Measurements from ENCODE around the gene ZAR1L. TPM values are rescaled to one million over a fixed set of nuclear protein-coding genes. Genes with fewer than 3 reads are reported as not detected.

ZAR1L gene
- total RNA-seq (2014; rRNA removed; shearing (Covaris generic)), result 0.23 and 0.56 TPM in 2 replicates
- polyA plus RNA-seq (2016; fragmentation: Nextera tagmentation; extraction: Ambion mirVana), result 0.31 and 0.37 TPM in 2 replicates
- long read RNA-seq, result 0 reads

- no peaks in the 10 kb centered on the region for H3K9me2 ChIP-seq (ENCODE audit: insufficient read depth)
- Mint-ChIP-seq H3K4me3 (peak within 1 kb of the TSS; percentile 88), H3K27me3 (ENCODE audit: insufficient read depth, low read depth, poor library complexity) (peaks cover 8% of the 10 kb centered on the region), H3K4me1 (peaks cover 10% of the 10 kb centered on the region), H3K9me3 (no peaks in the 10 kb centered on the region), H3K27ac (peak within 1 kb of the TSS; percentile 99), H3K36me3 (ENCODE audit: low read depth) (peaks cover 16% of the 10 kb centered on the region)
- ATAC-seq, result peak; percentile 86
- H3F3A ChIP-seq (replicated peaks; ENCODE audit: low read depth), result no peaks in the 10 kb centered on the region
- TF ChIP-seq POLR2AphosphoS5 (IDR thresholded peaks at IDR 0.05; ENCODE audit: low read depth), result peak; percentile 87
- no peak for TF ChIP-seq JUNB (IDR thresholded peaks at IDR 0.05; ENCODE audit: unreplicated experiment)
- TF ChIP-seq ETS1 (IDR thresholded peaks at IDR 0.05), result 0 out of 2 replicates have a peak, but pooled peaks have one; percentile 33
- peak; percentile 90 for TF ChIP-seq CREB1 (CRISPR knock-in tag; IDR thresholded peaks at IDR 0.05; ENCODE audit: low read depth)
- H3K27ac ChIP-seq (ENCODE audit: low read depth), result peak within 1 kb of the TSS; percentile 93
- peaks cover 5% of the 10 kb centered on the region; the same call in 1 of the 2 replicates for H3K36me3 ChIP-seq (ENCODE audit: insufficient read depth)
- peak within 1 kb of the TSS; percentile 69 for H2AFZ ChIP-seq
- H3K4me3 ChIP-seq, result peak within 1 kb of the TSS; percentile 65
- no peaks in the 10 kb centered on the region for H3K79me2 ChIP-seq (replicated peaks; ENCODE audit: insufficient read depth)
- H3K4me1 ChIP-seq (ENCODE audit: insufficient read depth), result no peaks in the 10 kb centered on the region; the same call in 1 of the 2 replicates
- H3K27me3 ChIP-seq (ENCODE audit: insufficient read depth), result no peaks in the 10 kb centered on the region
- H3K4me2 ChIP-seq, result peak within 1 kb of the TSS; percentile 76
- no peaks in the 10 kb centered on the region for H4K20me1 ChIP-seq (replicated peaks; ENCODE audit: insufficient read depth)
- peak; percentile 97 for DNase-seq (ENCODE audit: low spot score)
Observed at GRCh38 chr13:32315238-32316027, at the start of gene ZAR1L, which contains the start of gene BRCA2. Gene ZAR1L, minus strand, starts transcription at chr13:32315363. Its CDS starts 3,438 bp downstream, at chr13:32311925. Gene BRCA2, plus strand, starts transcription at chr13:32315508. Its CDS starts 953 bp downstream, at chr13:32316461.

- no peak for ATAC-seq
- no peaks in the 10 kb centered on the region for H3K27me3 ChIP-seq (ENCODE audit: insufficient read depth)
- Mint-ChIP-seq H3K27me3 (ENCODE audit: insufficient read depth, low read depth, poor library complexity) (peaks cover 2% of the 10 kb centered on the region), H3K4me3 (no peak overlapping the region), H3K27ac (no peak overlapping the region), H3K4me1 (no peaks in the 10 kb centered on the region; the same call in 2 of the 3 replicates), H3K9me3 (no peaks in the 10 kb centered on the region; the same call in 2 of the 3 replicates), H3K36me3 (ENCODE audit: low read depth) (peaks cover 31% of the 10 kb centered on the region; the same call in 2 of the 3 replicates)
- H3K79me2 ChIP-seq (replicated peaks; ENCODE audit: insufficient read depth), result no peaks in the 10 kb centered on the region
- H2AFZ ChIP-seq, result no peak overlapping the region
- H3K36me3 ChIP-seq (ENCODE audit: insufficient read depth), result peaks cover 5% of the 10 kb centered on the region; the same call in 1 of the 2 replicates
- H4K20me1 ChIP-seq (replicated peaks; ENCODE audit: insufficient read depth), result no peaks in the 10 kb centered on the region
- no peaks in the 10 kb centered on the region for H3F3A ChIP-seq (replicated peaks; ENCODE audit: low read depth)
- H3K27ac ChIP-seq (ENCODE audit: low read depth), result no peak overlapping the region
- no peak overlapping the region for H3K4me3 ChIP-seq
- H3K9me2 ChIP-seq (ENCODE audit: insufficient read depth), result no peaks in the 10 kb centered on the region
- H3K4me1 ChIP-seq (ENCODE audit: insufficient read depth), result no peaks in the 10 kb centered on the region
- H3K4me2 ChIP-seq, result no peak overlapping the region
- no peak for DNase-seq (ENCODE audit: low spot score)
- TF ChIP-seq ZNF462 (CRISPR knock-in tag; IDR thresholded peaks at IDR 0.05) (no peak), ZNF331 (CRISPR knock-in tag; IDR thresholded peaks at IDR 0.05; ENCODE audit: low read depth) (no peak), ETS1 (IDR thresholded peaks at IDR 0.05) (no peak), NANOG (IDR thresholded peaks at IDR 0.05; ENCODE audit: borderline replicate concordance) (no peak), POLR2AphosphoS5 (IDR thresholded peaks at IDR 0.05; ENCODE audit: low read depth) (no peak)
Observed at GRCh38 chr13:32362574-32362973, 47.4 kb upstream of the ZAR1L start.
